Right lobe of liver (tissue), 6 donors: ENCODE results near the gene PPFIA4. TPM values are rescaled to one million over a fixed set of nuclear protein-coding genes. Genes with fewer than 3 reads are reported as not detected.

Experiments
- ATAC-seq, 4 donors: fragments of 200-7000 bp; cut with Tn5 transposase; one replicate each; pipeline ENCODE4 v1.9.1; 2020; ENCODE audit warnings: mild to moderate bottlenecking in 4 of 4, moderate library complexity in 4 of 4
- DNase-seq, 3 donors: peaks; one replicate each; pipeline ENCODE4 v3.0.0-alpha.2; 2020
- H3K27ac ChIP-seq, 3 donors: fragments of 200-600 bp; one replicate each; pipeline ENCODE4 v1.8.0; 2022
- H3K27me3 ChIP-seq, 2 donors: fragments of 200-600 bp; one replicate each; pipeline ENCODE4 v1.8.0; 2022
- H3K36me3 ChIP-seq, 4 donors: fragments of 200-600 bp; sonication (generic) in 1 of 4; one replicate each; pipeline versions ENCODE4 v1.5.1 to v1.8.0; 2017 to 2022; ENCODE audit warnings: control low read depth in 1 of 4
- H3K4me1 ChIP-seq, 4 donors: fragments of 200-600 bp; sonication (generic) in 1 of 4; one replicate each; pipeline versions ENCODE4 v1.5.1 to v1.8.0; 2017 to 2022; ENCODE audit warnings: control low read depth in 1 of 4
- H3K4me3 ChIP-seq, 3 donors: fragments of 200-600 bp; one replicate each; pipeline ENCODE4 v1.8.0; 2022
- H3K9me3 ChIP-seq, 4 donors: fragments of 200-600 bp; sonication (generic) in 1 of 4; one replicate each; pipeline versions ENCODE4 v1.5.1 to v1.8.0; 2017 to 2022; ENCODE audit warnings: control low read depth in 1 of 4
- POLR2A ChIP-seq: fragments of 450-650 bp; IDR thresholded peaks from one replicate; pipeline ENCODE4 v1.6.1; 2017; ENCODE audit warnings: antibody characterized with exemption, mild to moderate bottlenecking
- WGBS: methylation state at CpG from one replicate; pipeline ENCODE4 v1.1.6; 2018; ENCODE audit warnings: low coverage, low lambda C conversion rate; ENCODE audit not compliant: insufficient coverage; ENCODE audit errors: missing lambda C conversion rate; 5-methylcytosine and 5-hydroxymethylcytosine counted together
- intact Hi-C, 2 donors: fragments of 100-400 bp; cut with DNase I; formaldehyde crosslinking; loops; one replicate each; pipeline versions ENCODE4 v1.11.2 to v1.14.1; 2022
- total RNA-seq, 6 experiments: library from RNA; depleted of rRNA in 2 of 6; stranded (reverse); fragments of >200 nt in 2 of 6; fragmentation: NEBNext Ultra II Directional in 3 of 6; extraction: Animal tissue kit (Norgen Biotek cat#: 25700) in 3 of 6; gene quantifications; one replicate each; pipeline versions ENCODE4 v1.1.0 to v1.2.4, GENCODE V29; 2016 to 2023
- TF ChIP-seq, protein P1 (sequence below), 4 donors: fragments of 200-600 bp in 3 of 4; fragments of 450-650 bp in 1 of 4; IDR thresholded peaks; one replicate each; pipeline versions ENCODE4 v1.5.1 to v1.8.0; 2016 to 2022; ENCODE audit warnings: antibody characterized with exemption in 4 of 4, mild to moderate bottlenecking in 2 of 4
- donor health status: DM: no; HTN: yes; CAD: no.
- donor health status: DM: no; HTN: no; CAD: no.
- donor health status: DM: no; HTN: no; CAD: no.
- donor health status: DM: no; HTN: yes; CAD: no.
- donor health status: DM: no; HTN: yes; CAD: no.

Gene PPFIA4
- total RNA-seq, 6 experiments from 2014 or later, result 0.18 to 5.5 (median 0.49) TPM; not detected in 1

DNA sequence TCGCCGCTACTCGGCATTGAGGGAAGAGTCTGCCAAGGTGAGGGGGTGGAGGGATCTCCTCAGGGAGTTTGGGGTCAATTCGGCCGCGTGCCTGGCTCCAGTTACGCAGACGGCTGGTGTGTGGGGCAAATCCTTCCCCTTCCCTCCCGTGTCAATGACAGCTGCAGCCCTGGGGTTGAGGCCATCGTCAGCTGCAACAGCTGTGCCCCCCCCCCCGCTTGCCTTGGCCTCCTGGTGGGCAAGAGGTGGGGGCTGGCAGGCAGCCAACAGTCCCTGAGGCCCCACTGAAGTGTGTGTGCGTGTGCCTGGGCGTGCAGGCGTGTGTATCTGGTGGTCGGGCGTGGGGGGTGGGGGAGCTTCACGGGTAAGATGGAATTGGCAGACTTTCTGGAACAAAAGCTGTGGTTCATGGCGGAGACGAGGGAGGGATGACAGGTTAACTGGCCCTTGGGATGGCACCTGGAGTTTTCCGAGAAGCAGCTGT is 25.6 kb downstream of the PPFIA4 start:
- Histone ChIP-seq H3K4me1 (no peaks in the 10 kb centered on the region), H3K4me3 (no peak overlapping the region), H3K27ac (no peak overlapping the region), H3K27me3 (no peaks in the 10 kb centered on the region), H3K9me3 (no peaks in the 10 kb centered on the region), H3K36me3 (no peaks in the 10 kb centered on the region)
- intact Hi-C loops, result no loop called here
- DNase-seq, result peak in 1 of 3 donors; percentile 43
- no peak for ATAC-seq
- 75% methylated on average over 6 of the region's 20 CpGs for WGBS
- TF ChIP-seq, protein P1, sequence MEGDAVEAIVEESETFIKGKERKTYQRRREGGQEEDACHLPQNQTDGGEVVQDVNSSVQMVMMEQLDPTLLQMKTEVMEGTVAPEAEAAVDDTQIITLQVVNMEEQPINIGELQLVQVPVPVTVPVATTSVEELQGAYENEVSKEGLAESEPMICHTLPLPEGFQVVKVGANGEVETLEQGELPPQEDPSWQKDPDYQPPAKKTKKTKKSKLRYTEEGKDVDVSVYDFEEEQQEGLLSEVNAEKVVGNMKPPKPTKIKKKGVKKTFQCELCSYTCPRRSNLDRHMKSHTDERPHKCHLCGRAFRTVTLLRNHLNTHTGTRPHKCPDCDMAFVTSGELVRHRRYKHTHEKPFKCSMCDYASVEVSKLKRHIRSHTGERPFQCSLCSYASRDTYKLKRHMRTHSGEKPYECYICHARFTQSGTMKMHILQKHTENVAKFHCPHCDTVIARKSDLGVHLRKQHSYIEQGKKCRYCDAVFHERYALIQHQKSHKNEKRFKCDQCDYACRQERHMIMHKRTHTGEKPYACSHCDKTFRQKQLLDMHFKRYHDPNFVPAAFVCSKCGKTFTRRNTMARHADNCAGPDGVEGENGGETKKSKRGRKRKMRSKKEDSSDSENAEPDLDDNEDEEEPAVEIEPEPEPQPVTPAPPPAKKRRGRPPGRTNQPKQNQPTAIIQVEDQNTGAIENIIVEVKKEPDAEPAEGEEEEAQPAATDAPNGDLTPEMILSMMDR (IDR thresholded peaks at IDR 0.05), result no peak
- TF ChIP-seq POLR2A, result no peak

DNA sequence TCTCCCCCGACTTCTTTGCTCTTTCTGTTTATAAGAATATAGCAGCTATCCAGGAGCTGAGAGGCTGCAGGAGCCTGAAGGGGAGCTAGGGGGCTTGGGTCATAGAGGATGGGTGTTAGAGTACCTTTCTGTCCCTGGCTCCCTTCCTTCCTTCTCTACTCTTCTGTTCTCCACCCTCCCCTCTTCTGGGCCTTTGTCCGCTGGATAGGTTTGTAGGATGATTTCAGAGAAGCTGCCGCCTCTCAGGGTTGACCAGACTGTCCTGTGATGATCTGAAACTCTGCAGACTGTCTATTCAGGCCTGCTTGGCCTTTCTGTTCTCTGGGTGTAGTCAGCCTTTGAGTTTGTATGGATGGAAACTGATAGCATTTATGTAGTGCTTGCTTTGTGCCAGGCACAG is 26.3 kb downstream of the PPFIA4 start:
- no peak for ATAC-seq

DNA sequence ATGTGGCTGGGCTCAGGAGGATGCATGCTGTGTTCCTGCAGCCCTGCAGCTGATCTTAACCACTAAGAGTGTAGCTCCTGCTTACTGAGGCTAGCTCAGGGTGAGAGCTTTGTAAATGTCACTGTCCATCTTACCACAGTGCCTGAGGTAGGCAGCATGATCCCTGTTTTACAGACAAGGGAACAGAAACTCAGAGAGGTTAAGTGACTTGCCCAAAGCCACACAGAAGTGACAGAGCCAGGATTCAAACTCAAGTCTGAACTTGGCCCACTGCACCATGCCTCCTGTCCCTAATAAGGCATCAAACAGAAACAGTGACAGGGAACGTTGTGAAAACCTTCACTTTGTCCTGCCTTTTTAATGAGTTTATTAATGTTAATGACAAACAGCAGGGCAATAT is 27.9 kb downstream of the PPFIA4 start:
- ATAC-seq, result no peak
- WGBS, result no CpG with 5 or more reads among the region's 1 CpG
- TF ChIP-seq, protein P1 (IDR thresholded peaks at IDR 0.05), result no peak
- no peak for TF ChIP-seq POLR2A
- Histone ChIP-seq H3K36me3 (no peaks in the 10 kb centered on the region), H3K4me3 (no peak overlapping the region), H3K27me3 (no peaks in the 10 kb centered on the region), H3K4me1 (no peaks in the 10 kb centered on the region), H3K27ac (no peak overlapping the region), H3K9me3 (no peaks in the 10 kb centered on the region)
- intact Hi-C loops, result no loop called here
- DNase-seq, result no peak

More for the DNA sequence above, 26.3 kb downstream of the PPFIA4 start:
- intact Hi-C loops, result no loop called here
- no peaks in the 10 kb centered on the region for H3K9me3 ChIP-seq
- H3K27me3 ChIP-seq, result no peaks in the 10 kb centered on the region
- peak in 1 of 3 donors; percentile 3 for DNase-seq
- no peaks in the 10 kb centered on the region for H3K36me3 ChIP-seq
- 88% methylated on average over 2 of the region's 3 CpGs for WGBS
- H3K4me1 ChIP-seq, result no peaks in the 10 kb centered on the region
- no peak overlapping the region for H3K27ac ChIP-seq
- no peak for TF ChIP-seq POLR2A
- TF ChIP-seq, protein P1 (IDR thresholded peaks at IDR 0.05), result no peak
- H3K4me3 ChIP-seq, result no peak overlapping the region

DNA sequence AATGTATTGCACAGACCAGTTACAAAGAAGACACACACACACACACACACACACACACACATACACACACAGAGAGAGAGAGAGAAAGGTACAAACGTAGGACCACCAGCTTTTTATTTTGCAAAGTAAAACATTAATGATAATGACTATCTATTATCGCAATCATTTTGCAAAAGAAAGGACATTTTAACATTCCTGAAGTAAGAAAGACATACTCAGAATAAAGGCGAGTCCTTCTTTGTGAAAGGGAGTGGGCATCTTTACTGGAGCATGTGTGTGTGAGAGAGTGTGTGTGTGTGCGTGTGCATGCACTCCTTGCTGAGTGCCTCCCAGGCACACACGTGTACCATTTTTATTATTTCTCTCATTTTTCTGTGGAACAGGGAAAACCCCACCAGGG is 28.4 kb downstream of the PPFIA4 start:
- Histone ChIP-seq H3K36me3 (no peaks in the 10 kb centered on the region), H3K27ac (no peak overlapping the region), H3K27me3 (no peaks in the 10 kb centered on the region), H3K9me3 (no peaks in the 10 kb centered on the region), H3K4me1 (no peaks in the 10 kb centered on the region), H3K4me3 (no peak overlapping the region)
- 70% methylated on average over 4 of the region's 5 CpGs for WGBS
- no peak for ATAC-seq
- intact Hi-C loops, result no loop called here
- no peak for DNase-seq
- TF ChIP-seq, protein P1 (IDR thresholded peaks at IDR 0.05), result no peak
